H1 (cell line): ENCODE data around the gene SSBP3. TPM values are rescaled to one million over a fixed set of nuclear protein-coding genes. Genes with fewer than 3 reads are reported as not detected.

Source experiments
- CEBPB ChIP-seq: IDR thresholded peaks from 2 replicates; pipeline ENCODE4 v1.6.1; 2012; ENCODE audit warnings: low read depth, low read length
- EGR1 ChIP-seq: IDR thresholded peaks from 2 replicates; pipeline ENCODE4 v1.6.1; 2011; ENCODE audit warnings: low read depth, low read length, borderline replicate concordance
- KDM1A ChIP-seq: fragments of 200-600, 300-600 bp; sonication (generic); IDR thresholded peaks from 2 replicates; pipeline ENCODE4 v1.7.1; 2016; ENCODE audit warnings: mild to moderate bottlenecking, low read length, borderline replicate concordance
- POLR2A ChIP-seq, 2 experiments: IDR thresholded peaks; 1 replicate in 1 of 2; 2 replicates in 1 of 2; pipeline ENCODE4 v1.6.1; 2011; ENCODE audit warnings: low read depth in 2 of 2, low read length in 2 of 2, mild to moderate bottlenecking in 2 of 2; ENCODE audit errors: control extremely low read depth in 1 of 2
- RAD21 ChIP-seq, 2 experiments: IDR thresholded peaks in 1 of 2; conservative IDR thresholded peaks in 1 of 2; 2 replicates each; pipeline ENCODE4 v1.6.1; 2011; ENCODE audit warnings: low read depth in 2 of 2, low read length in 2 of 2, improper control_type of control experiment in 1 of 2, inconsistent platforms in 1 of 2, mild to moderate bottlenecking in 1 of 2, moderate library complexity in 1 of 2
- SIRT6 ChIP-seq: IDR thresholded peaks from one replicate; pipeline ENCODE4 v1.7.1; 2012; ENCODE audit warnings: low read length, inconsistent platforms
- TCF12 ChIP-seq: IDR thresholded peaks from 2 replicates; pipeline ENCODE4 v1.6.1; 2011; ENCODE audit warnings: low read depth, mild to moderate bottlenecking, low read length
- YY1 ChIP-seq: IDR thresholded peaks from 2 replicates; pipeline ENCODE4 v1.6.1; 2011; ENCODE audit warnings: low read depth, mild to moderate bottlenecking, low read length
- polyA plus RNA-seq, 7 experiments: library from polyadenylated mRNA; depleted of rRNA in 3 of 7; stranded (reverse) in 5 of 7; unstranded in 2 of 7; fragments of >200 nt in 5 of 7; fragments of 200-250 nt in 2 of 7; gene quantifications; 1 replicate in 5 of 7; 2 replicates in 1 of 7; 4 replicates in 1 of 7; pipeline versions ENCODE4 v1.2.1 to v1.2.3, GENCODE V29; 2011 to 2013; ENCODE audit warnings: missing spikeins in 2 of 7, mixed read lengths in 2 of 7
- total RNA-seq: library from RNA; stranded (reverse); fragmentation: NEBNext Ultra II Directional; extraction: Animal tissue kit (Norgen Biotek cat#: 25700); gene quantifications from 2 replicates; pipeline ENCODE4 v1.2.1, GENCODE V29; 2021

SSBP3 gene
- total and polyA plus RNA-seq, 2 of the 8 experiments (the other 6 are each of a cell fraction or from before 2014, with no cell fraction given), result 99.7 to 133 TPM

GRCh38 chr1:54310439-54311328, 95.5 kb downstream of the SSBP3 start (continued):
- 0 out of 2 replicates have a peak, but pooled peaks have one; percentile 9 for TF ChIP-seq KDM1A
- 0 out of 3 replicates have a peak, but pooled peaks of 1 of the 2 experiments have one; percentile 15 for TF ChIP-seq POLR2A (IDR thresholded peaks at IDR 0.05; ENCODE audit: control extremely low read depth in 1 of 2, low read depth in 2 of 2, low read length in 2 of 2)
- TF ChIP-seq EGR1, result peak; percentile 50; the same call in 1 of the 2 replicates
- TF ChIP-seq TCF12, result 0 out of 2 replicates have a peak, but pooled peaks have one; percentile 32
- TF ChIP-seq YY1, result 0 out of 2 replicates have a peak, but pooled peaks have one; percentile 41
- TF ChIP-seq RAD21 (IDR thresholded peaks at IDR 0.05 in 1 of 2, conservative IDR thresholded peaks at IDR 0.05 in 1 of 2; ENCODE audit: low read depth in 2 of 2, low read length in 2 of 2), result peak; percentile 83
- TF ChIP-seq CEBPB, result peak; percentile 41; the same call in 1 of the 2 replicates
- TF ChIP-seq SIRT6, result no peak
